MCF 10A (cell line): ENCODE measurements around the gene SLC6A6. TPM values are rescaled to one million over a fixed set of nuclear protein-coding genes. Genes with fewer than 3 reads are reported as not detected.
A peak's percentile ranks its signal among the peaks of the same experiment; 100 is the strongest.

Experiments
- Bru-seq: library from RNA; stranded (reverse); fragments of 400-500 nt; gene quantifications from one replicate; lab custom pipeline; 2021; lab: Mats Ljungman, UMichigan
- BruChase-seq, 2 experiments: library from RNA; stranded (reverse); fragments of 400-500 nt; gene quantifications; one replicate each; lab custom pipeline; 2021; lab: Mats Ljungman, UMichigan
- BruUV-seq: library from RNA; stranded (reverse); fragments of 400-500 nt; replicated peaks from 2 replicates; lab custom pipeline; 2021; lab: Mats Ljungman, UMichigan
- CTCF ChIA-PET: fragments of 300-600 bp; sonication (Branson Sonifier 250); formaldehyde crosslinking; extraction: SDS; loops from one replicate; lab custom pipeline; 2021; ENCODE audit warnings: antibody characterized with exemption, inconsistent platforms; lab: Yijun Ruan, JAX
- POLR2A ChIA-PET: fragments of 300-600, 350-650 bp; sonication (Branson Sonifier 250); formaldehyde crosslinking; extraction: SDS; loops from one replicate; lab custom pipeline; 2020; ENCODE audit warnings: antibody characterized with exemption, inconsistent platforms; lab: Yijun Ruan, JAX
- DNase-seq: peaks from one replicate; pipeline ENCODE4 v3.0.0-alpha.2; 2018; ENCODE audit not compliant: unreplicated experiment
- H3K27ac Mint-ChIP-seq: one replicate; pipeline ENCODE4 v1.8.0; 2022; ENCODE audit warnings: mild to moderate bottlenecking, low read depth, mixed read lengths; ENCODE audit not compliant: unreplicated experiment
- H3K27me3 Mint-ChIP-seq: one replicate; pipeline ENCODE4 v1.8.0; 2022; ENCODE audit warnings: mixed read lengths; ENCODE audit not compliant: insufficient read depth, unreplicated experiment
- H3K36me3 Mint-ChIP-seq: one replicate; pipeline ENCODE4 v1.8.0; 2022; ENCODE audit warnings: mild to moderate bottlenecking, moderate library complexity, mixed read lengths; ENCODE audit not compliant: insufficient read depth, unreplicated experiment
- H3K4me1 Mint-ChIP-seq: one replicate; pipeline ENCODE4 v1.8.0; 2022; ENCODE audit warnings: mixed read lengths; ENCODE audit not compliant: insufficient read depth, unreplicated experiment
- H3K4me3 Mint-ChIP-seq: one replicate; pipeline ENCODE4 v1.8.0; 2022; ENCODE audit warnings: mild to moderate bottlenecking, moderate library complexity, mixed read lengths; ENCODE audit not compliant: unreplicated experiment
- H3K9me3 Mint-ChIP-seq: one replicate; pipeline ENCODE4 v1.8.0; 2022; ENCODE audit warnings: mixed read lengths; ENCODE audit not compliant: unreplicated experiment
- CTCF ChIP-seq: fragments of 200-600 bp; IDR thresholded peaks from one replicate; pipeline ENCODE4 v1.8.0; 2022; ENCODE audit warnings: antibody characterized with exemption, mild to moderate bottlenecking; ENCODE audit not compliant: unreplicated experiment
- intact Hi-C: fragments of 100-400 bp; cut with micrococcal nuclease; formaldehyde crosslinking; loops from 2 replicates; pipeline ENCODE4 v1.14.1; 2022
- long read RNA-seq: library from polyadenylated mRNA; stranded (forward); transcript quantifications from one replicate; pipeline ENCODE4 v2.0.0, GENCODE V29; 2022
- total RNA-seq: library from RNA; stranded (reverse); gene quantifications from 2 replicates; pipeline ENCODE4 v1.2.3, GENCODE V29; 2022

SLC6A6 gene
- total RNA-seq (4.6 and 7.6 TPM in 2 replicates), Bru-seq, nascent RNA (percentile 46 among the genes with signal in this experiment), BruChase-seq, experiment 1, labeled RNA remaining after a 6-hour chase (percentile 49 among the genes with signal in this experiment), BruChase-seq, experiment 2, labeled RNA remaining after a 2-hour chase (percentile 45 among the genes with signal in this experiment)
- long read RNA-seq, partial matches to known transcripts = 0 of 9 reads
- long read RNA-seq, other reads (novel, unspliced or antisense) = 9 of 9 reads

GRCh38 chr3:14402304-14402811 is at the start of gene SLC6A6:
TSS of gene SLC6A6 (plus strand) at chr3:14402606. CDS start at chr3:14443635, 41,029 bp downstream.
- Mint-ChIP-seq H3K4me3 (peak within 1 kb of the TSS; percentile 99), H3K27me3 (no peaks in the 10 kb centered on the region), H3K36me3 (peaks cover 7% of the 10 kb centered on the region), H3K27ac (peak within 1 kb of the TSS; percentile 86), H3K4me1 (peaks cover 6% of the 10 kb centered on the region), H3K9me3 (no peaks in the 10 kb centered on the region)
- POLR2A ChIA-PET = interaction anchor here (0.6 to 1.7 kb wide), 9 partner anchors 10 to 1573 kb away, joined by 3 to 8 read pairs (median 4); partner anchors contain the start of genes CCDC174, LSM3 and XPC
- intact Hi-C loops = loop anchor here (1.0 to 2.0 kb wide), 5 partner anchors 50 to 506 kb away; no protein-coding TSS in a partner anchor
- no TSS peak for BruUV-seq
- CTCF ChIA-PET = interaction anchor here (0.6 to 1.5 kb wide), 11 partner anchors 9 to 1476 kb away, joined by 3 to 6 read pairs (median 3); no protein-coding TSS in a partner anchor
- peak; percentile 53 for TF ChIP-seq CTCF
- DNase-seq = peak; percentile 96

- H3K9me3 Mint-ChIP-seq = no peaks in the 10 kb centered on the region
- POLR2A ChIA-PET = no interaction called here
- no peaks in the 10 kb centered on the region for H3K36me3 Mint-ChIP-seq
- no peak for TF ChIP-seq CTCF
- H3K27me3 Mint-ChIP-seq = peaks cover 15% of the 10 kb centered on the region
- BruUV-seq = no TSS peak
- no peak overlapping the region for H3K27ac Mint-ChIP-seq
- intact Hi-C loops = no loop called here
- CTCF ChIA-PET = no interaction called here
- no peak overlapping the region for H3K4me3 Mint-ChIP-seq
- H3K4me1 Mint-ChIP-seq = no peaks in the 10 kb centered on the region
- DNase-seq = no peak
Measured at GRCh38 chr3:14353502-14353901, 48.9 kb upstream of the SLC6A6 start.

DNA sequence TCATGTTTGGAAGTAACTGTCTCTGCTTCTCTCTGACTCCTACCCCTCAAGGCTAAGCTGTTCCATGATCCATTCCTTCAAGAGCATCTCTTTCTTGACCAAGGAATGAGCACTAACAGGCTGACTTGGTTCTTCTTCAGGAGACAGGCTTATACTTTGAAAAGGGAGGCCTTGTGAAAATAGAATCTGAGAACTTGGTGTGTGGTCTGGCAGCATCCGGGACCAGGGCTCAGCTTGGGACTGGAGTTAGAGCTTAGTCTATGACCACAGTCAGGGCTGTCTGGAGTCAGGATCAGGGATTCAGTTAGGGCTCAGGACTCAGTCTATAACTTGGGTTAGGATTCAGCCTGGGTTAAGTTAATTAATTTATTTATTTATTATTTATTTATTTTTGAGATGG is 44.9 kb upstream of the SLC6A6 start:
- no peak overlapping the region for H3K4me3 Mint-ChIP-seq
- DNase-seq = no peak
- ChIA-PET CTCF (interaction anchor here (1.0 to 1.1 kb wide), 2 partner anchors 28 to 154 kb away, joined by 3 to 4 read pairs; no protein-coding TSS in a partner anchor), POLR2A (no interaction called here)
- intact Hi-C loops = no loop called here
- no peaks in the 10 kb centered on the region for H3K9me3 Mint-ChIP-seq
- peaks cover 33% of the 10 kb centered on the region for H3K27me3 Mint-ChIP-seq
- no peak overlapping the region for H3K27ac Mint-ChIP-seq
- BruUV-seq = no TSS peak
- TF ChIP-seq CTCF = no peak
- no peaks in the 10 kb centered on the region for H3K4me1 Mint-ChIP-seq
- no peaks in the 10 kb centered on the region for H3K36me3 Mint-ChIP-seq

DNA sequence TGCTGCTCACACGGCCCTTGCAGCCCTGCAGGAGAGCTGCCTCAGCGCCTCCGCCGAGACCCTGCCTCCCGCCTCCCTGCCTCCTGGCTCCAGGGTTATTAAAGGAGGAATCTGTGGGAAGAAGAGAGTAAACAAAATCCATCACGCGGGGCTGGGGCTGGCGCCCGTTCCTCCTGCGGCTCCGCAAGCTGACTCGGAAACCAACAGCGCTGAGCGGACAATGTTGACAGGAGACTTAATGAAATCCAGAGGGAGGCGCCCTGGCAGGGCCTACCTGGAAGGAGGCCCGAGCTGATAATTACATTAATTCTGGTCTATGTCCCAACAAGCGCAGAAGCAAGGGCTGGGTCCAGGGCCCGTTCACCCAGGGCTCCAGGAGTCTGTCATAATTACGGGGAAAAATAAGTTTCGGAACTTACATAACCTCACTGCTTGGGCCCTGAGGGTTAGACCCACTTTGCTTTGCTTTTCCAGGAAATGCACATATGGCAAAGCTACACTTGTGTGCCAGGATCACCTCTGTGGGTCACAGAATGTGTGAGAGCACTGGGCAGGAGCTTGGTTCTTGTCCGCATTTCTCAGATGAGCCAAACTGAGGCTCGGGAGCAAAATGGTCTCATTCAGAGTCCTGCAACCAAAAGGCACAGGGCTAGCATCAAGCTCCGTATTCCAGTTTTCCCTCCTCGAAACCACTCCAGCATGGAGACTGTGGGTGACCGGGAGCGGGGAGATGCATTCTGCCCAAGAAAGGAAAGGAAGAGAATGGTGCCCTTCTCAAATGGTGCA is 43.8 kb upstream of the SLC6A6 start:
- CTCF ChIA-PET = interaction anchor here (1.0 to 1.6 kb wide), 2 partner anchors 151 to 155 kb away, joined by 3 to 4 read pairs; no protein-coding TSS in a partner anchor

More for the DNA sequence above, 43.8 kb upstream of the SLC6A6 start:
- intact Hi-C loops = no loop called here
- POLR2A ChIA-PET = no interaction called here
- no peak for TF ChIP-seq CTCF
- Mint-ChIP-seq H3K4me3 (no peak overlapping the region), H3K36me3 (no peaks in the 10 kb centered on the region), H3K27me3 (peaks cover 40% of the 10 kb centered on the region), H3K4me1 (no peaks in the 10 kb centered on the region), H3K9me3 (no peaks in the 10 kb centered on the region), H3K27ac (no peak overlapping the region)
- no peak for DNase-seq
- BruUV-seq = no TSS peak
